Measurements from ENCODE around the gene CDKAL1.

CDKAL1 gene

GRCh38 chr6:20684474-20684873 lies 150.2 kb downstream of the CDKAL1 start:
- no peak for DNase-seq

GRCh38 chr6:20686142-20686541 lies 151.9 kb downstream of the CDKAL1 start:
- DNase-seq = no peak

- no peak for DNase-seq
These were observed 153.2 kb downstream of the CDKAL1 start for GRCh38 chr6:20687494-20687893.

GRCh38 chr6:20688710-20689500 lies 154.6 kb downstream of the CDKAL1 start:
- no peak for DNase-seq

GRCh38 chr6:20691185-20691584 lies 156.9 kb downstream of the CDKAL1 start:
- DNase-seq = no peak

- DNase-seq = no peak
These were observed 157.8 kb downstream of the CDKAL1 start for GRCh38 chr6:20692023-20692422.

GRCh38 chr6:20693466-20694063 lies 159.3 kb downstream of the CDKAL1 start:
- DNase-seq = no peak

- no peak for DNase-seq
These were observed 162.4 kb downstream of the CDKAL1 start for GRCh38 chr6:20696676-20697075.

GRCh38 chr6:20698675-20699074 lies 164.4 kb downstream of the CDKAL1 start:
- no peak for DNase-seq

GRCh38 chr6:20699402-20699801 lies 165.1 kb downstream of the CDKAL1 start:
- DNase-seq = peak; percentile 20

GRCh38 chr6:20700375-20700774 lies 166.1 kb downstream of the CDKAL1 start:
- DNase-seq = peak; percentile 34

GRCh38 chr6:20702366-20702765 lies 168.1 kb downstream of the CDKAL1 start:
- DNase-seq = no peak

- no peak for DNase-seq
These were observed 168.8 kb downstream of the CDKAL1 start for GRCh38 chr6:20703049-20703448.

- DNase-seq = peak; percentile 38
These were observed 170.2 kb downstream of the CDKAL1 start for GRCh38 chr6:20704325-20705025.

- no peak for DNase-seq
These were observed 171.5 kb downstream of the CDKAL1 start for GRCh38 chr6:20705741-20706140.

GRCh38 chr6:20706238-20706938 lies 172.1 kb downstream of the CDKAL1 start:
- DNase-seq = no peak

- DNase-seq = no peak
These were observed 172.8 kb downstream of the CDKAL1 start for GRCh38 chr6:20706939-20707485.

- no peak for DNase-seq
These were observed 173.6 kb downstream of the CDKAL1 start for GRCh38 chr6:20707870-20708269.

GRCh38 chr6:20708367-20709124 lies 174.3 kb downstream of the CDKAL1 start:
- no peak for DNase-seq

- DNase-seq = no peak
These were observed 175.2 kb downstream of the CDKAL1 start for GRCh38 chr6:20709451-20709850.

- DNase-seq = no peak
These were observed 176.1 kb downstream of the CDKAL1 start for GRCh38 chr6:20710341-20710740.

- no peak for DNase-seq
These were observed 177.3 kb downstream of the CDKAL1 start for GRCh38 chr6:20711518-20711917.
